Stimulated activated CD4-positive, alpha-beta T cell treated with anti-CD3 and anti-CD28 coated beads, Interleukin-2, amount 100 ng/mL, for 4 hours (primary cell): Measurements from ENCODE around the gene EXOC6B.

Experiments
- DNase-seq: peaks from one replicate; pipeline ENCODE4 v3.0.0-alpha.2; 2020; ENCODE audit warnings: low read depth

Gene EXOC6B

GRCh38 chr2:72162574-72162973 is 663.3 kb downstream of the EXOC6B start:
- no peak for DNase-seq

DNA sequence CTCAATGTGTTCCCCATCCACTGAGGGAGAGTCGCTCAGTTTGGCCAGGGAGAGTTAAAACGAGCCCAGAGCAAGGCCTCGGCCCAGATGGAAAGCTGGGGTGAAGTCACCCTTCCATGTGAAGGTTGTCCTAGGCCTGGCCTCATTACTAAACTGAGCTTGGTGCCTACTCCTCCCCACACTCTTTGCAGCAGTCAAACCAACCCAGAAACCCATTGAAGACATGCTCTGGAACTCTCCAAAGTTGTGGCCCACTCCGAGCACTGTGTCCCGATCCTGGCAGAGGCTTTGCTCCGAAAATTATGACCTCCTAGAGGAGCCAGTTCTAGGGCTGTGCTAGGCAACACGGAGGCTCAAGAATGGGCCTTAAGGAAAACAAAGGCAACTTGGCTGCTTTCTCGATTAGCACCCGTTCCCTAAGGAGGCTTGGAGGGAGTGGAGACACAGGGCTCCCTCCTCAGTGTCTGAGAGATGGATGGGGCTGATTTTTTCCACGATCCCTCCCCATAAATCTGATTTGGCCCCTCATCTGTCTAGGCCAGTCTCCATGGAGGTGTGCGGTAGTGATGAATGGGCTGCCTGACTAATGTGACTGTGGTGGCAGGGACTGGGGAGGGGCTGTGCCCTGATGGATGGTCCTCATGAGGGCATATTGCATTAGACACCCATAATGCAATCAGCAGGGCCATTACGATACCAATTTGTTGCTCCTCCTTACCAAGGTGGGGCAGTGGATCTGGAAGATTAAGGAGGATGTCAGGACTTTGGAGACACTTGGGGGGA is 666.4 kb downstream of the EXOC6B start:
- no peak for DNase-seq

DNA sequence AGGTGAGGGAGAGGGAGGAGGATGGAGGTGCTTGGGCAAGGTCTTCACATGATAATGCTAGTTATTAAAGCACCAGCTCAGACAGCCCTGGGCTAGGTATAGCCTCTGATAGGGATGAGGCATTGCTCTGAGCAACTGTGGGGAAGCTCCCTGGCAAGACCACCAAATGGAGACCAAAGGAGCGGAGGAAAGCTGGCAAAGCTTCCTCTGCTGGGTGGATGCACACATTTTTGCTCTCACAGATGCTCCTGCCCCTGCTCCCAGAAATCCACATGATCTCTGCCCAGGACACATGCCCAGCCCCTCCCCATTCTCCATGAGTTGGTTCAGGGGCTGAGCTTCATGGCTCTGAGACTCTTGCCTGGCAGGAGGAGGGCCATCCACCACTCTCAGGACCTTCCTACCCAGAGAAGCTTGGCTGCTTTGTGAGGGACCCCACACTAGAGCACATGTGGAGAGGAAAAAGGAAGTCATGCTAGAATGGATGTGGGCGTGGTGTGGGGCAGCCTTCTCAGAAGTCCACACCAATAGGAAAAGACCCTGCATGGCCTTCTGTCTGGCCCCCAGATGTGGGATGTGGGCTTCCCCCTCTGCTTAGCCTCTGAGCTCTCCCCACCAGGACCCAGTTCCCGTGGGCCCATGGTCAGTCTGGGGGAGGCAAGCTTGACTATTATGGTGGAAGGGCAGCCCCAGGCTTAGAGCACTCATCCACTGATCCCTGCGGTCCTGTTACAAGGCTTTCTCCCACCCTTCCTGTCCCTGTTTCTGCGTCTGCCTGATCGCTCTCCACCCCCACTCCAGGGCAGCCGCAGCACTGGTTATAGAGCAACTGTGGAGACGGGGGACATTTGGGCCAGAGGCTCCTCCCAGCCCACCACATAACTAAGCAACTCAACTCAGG is 667.7 kb downstream of the EXOC6B start:
- no peak for DNase-seq

GRCh38 chr2:72156872-72157271 is 669.0 kb downstream of the EXOC6B start:
- DNase-seq, result no peak

DNA sequence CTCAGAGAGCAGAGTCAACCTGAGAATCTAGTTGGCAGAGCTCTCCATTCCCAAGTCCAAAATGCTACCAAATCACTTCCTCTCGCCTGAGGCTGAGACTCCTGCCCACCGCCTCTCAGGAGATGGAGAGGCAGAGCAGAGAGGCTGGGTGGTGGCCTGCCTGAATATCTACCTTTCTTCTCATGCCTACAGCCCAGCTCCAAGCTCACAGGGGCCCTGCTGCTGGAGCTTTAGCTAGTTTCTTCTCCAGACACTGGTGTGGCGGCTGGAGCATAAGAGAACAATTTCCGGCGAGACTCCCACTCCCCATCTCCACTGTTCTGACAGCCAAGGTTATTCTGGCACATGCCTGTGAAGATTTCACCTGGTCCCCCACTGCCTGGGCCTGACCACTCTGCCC is 670.1 kb downstream of the EXOC6B start:
- no peak for DNase-seq

- DNase-seq, result no peak
Observed at GRCh38 chr2:72155151-72155550, 670.7 kb downstream of the EXOC6B start.

GRCh38 chr2:72154386-72154975 is 671.4 kb downstream of the EXOC6B start:
- DNase-seq, result no peak

GRCh38 chr2:72153924-72154323 is 671.9 kb downstream of the EXOC6B start:
- no peak for DNase-seq

- DNase-seq, result no peak
Observed at GRCh38 chr2:72153026-72153791, 672.6 kb downstream of the EXOC6B start.

GRCh38 chr2:72150861-72151356 is 674.9 kb downstream of the EXOC6B start:
- no peak for DNase-seq

DNA sequence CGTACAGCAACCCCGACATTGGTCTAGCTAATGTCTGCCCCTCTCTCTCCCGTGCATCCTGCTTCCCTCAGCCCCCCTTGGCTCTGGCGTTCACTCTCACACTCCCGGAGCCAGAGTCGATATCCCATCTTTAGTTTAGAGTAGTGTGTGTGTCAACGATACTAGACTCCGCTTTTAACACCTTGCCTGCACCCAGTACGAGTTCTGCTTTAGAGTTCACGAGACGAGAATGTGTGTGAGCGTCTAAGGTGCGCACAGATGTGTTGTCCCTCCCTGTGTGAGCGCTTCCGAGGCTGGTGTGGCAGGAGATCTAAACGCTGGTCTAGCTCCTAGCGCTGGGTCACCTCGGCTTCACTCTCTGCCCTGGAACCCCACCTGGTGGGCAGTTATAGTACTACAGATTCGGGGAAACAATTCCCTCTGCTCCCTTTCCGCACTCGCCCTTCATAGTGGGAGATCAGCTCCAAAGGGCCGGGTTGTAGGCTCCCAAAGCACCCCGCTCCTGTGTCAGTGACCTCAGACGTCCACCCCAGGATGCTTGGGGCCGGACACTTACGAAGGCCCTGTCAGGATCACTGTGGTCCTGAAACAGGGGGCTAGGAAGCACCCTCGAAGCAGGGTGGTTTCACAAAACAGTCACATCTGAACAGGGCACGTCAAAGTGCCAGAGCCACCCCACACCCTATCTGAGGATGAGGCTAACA is 675.5 kb downstream of the EXOC6B start:
- DNase-seq, result peak; percentile 39

GRCh38 chr2:72149556-72150156 is 676.2 kb downstream of the EXOC6B start:
- DNase-seq, result no peak

GRCh38 chr2:72148837-72149555 is 676.8 kb downstream of the EXOC6B start:
- peak; percentile 19 for DNase-seq

- DNase-seq, result no peak
Observed at GRCh38 chr2:72148003-72148836, 677.6 kb downstream of the EXOC6B start.

DNA sequence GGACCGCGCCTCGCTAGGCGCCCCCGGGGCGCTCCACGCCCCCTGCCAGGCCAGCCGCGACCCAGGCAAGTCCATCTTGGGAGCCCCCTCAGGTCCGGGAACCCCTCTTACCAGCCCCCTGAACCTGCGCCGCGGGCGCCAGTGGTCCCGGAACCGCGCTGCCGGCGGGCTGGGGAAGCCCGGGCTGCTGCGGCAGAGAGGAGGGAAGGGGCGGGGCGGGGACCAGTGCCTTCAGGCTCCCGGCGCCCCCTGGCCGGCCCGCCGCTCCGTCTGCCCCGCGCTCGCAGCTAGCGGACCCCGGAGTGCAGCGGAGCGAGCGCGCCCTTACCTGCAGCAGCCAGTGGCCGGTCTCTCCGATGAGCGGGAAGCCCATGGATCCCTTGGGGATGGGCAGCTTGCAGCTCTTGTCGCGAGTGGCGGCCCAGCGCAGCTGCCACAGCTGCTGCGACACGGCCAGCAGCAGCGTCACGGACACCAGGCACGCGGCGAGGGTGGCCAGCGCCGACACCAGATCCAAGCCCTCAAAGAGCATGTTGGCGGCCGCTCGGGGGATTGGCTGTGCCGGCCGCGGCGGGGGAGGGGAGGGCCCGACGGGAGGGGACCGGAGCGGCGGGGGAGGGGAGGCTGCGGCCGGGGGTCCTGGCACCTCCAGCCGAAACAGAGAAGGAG is 678.4 kb downstream of the EXOC6B start, which contains the start of gene CYP26B1:
TSS of gene CYP26B1 (minus strand) at position 560 of the 669 bp plus-strand sequence. CDS start at position 532, 28 bp downstream.
- DNase-seq, result no peak

DNA sequence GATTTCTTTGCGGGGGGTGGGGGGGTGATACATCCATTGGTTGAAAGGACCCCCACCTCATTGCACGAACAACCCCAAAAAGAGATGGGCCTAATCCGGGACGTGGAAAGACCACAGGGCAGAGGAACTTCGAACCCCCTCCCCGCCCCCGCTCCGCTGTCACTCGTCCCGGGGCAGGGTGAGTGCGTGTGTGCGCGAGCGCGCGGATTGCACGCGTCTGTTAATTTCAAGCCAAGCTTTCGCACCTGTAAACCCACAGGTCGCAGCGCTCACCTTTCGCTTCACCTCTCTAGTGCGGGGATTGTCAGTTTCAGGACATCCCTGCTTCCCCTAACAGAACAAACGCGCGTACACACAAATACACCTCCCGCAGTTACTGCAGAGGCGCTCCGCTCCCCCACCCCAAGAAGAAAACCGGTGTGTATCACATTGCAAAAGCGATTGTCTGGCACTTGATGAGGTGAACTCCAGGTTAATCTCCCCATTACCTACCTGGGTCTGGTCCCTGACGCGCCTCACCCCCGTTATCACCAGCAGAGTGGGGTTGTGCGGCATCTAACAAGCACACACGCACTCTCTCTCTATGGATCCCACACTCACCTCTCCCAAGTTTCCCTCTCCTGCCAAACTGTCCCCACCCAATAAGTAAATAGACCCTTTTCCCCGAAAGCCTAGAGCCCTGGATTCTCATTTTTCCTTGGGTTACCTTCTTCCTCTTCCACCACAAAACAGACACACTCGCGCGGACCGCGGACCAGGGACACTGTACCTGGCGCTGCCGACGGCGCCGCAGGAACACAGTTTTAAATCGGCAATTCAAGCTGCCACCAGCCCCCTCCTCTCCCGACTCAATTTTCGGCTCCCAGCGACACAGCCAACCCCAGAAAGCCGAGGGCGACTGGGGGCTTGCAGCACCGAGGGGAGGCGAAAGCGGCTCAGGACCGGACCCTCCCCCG is 679.2 kb downstream of the EXOC6B start:
- DNase-seq, result no peak

- no peak for DNase-seq
Observed at GRCh38 chr2:72145658-72146329, 680.0 kb downstream of the EXOC6B start.
